Endothelial cell of umbilical vein (primary cell): ENCODE results near the gene NGLY1. TPM values are rescaled to one million over a fixed set of nuclear protein-coding genes. Genes with fewer than 3 reads are reported as not detected.

ENCODE experiments used
- BruUV-seq: library from RNA; stranded (reverse); fragments of 400-500 nt; replicated peaks from 2 replicates; lab custom pipeline; 2021; lab: Mats Ljungman, UMichigan
- CTCF ChIA-PET: fragments of 300-600, 350-600 bp; sonication (Branson Sonifier 250); formaldehyde crosslinking; loops from one replicate; lab custom pipeline; 2021; ENCODE audit warnings: antibody characterized with exemption, inconsistent platforms; lab: Charles Lee
- POLR2A ChIA-PET: fragments of 300-600, 350-600 bp; sonication (Branson Sonifier 250); formaldehyde crosslinking; loops from one replicate; lab custom pipeline; 2021; ENCODE audit warnings: antibody characterized with exemption, inconsistent platforms; lab: Charles Lee
- DNase-seq: peaks from one replicate; pipeline ENCODE4 v3.0.0-alpha.2; 2011; ENCODE audit warnings: low read depth, low spot score
- FAIRE-seq: peaks from 2 replicates; lab custom pipeline; 2011; peaks lifted over from hg19 to GRCh38; lab: Jason Lieb, UNC
- H2AFZ ChIP-seq: 2 replicates; pipeline ENCODE4 v1.6.0; 2012; ENCODE audit warnings: low read depth, low read length, control low read depth, inconsistent platforms
- H3K27ac ChIP-seq: 2 replicates; pipeline ENCODE4 v1.5.1; 2011; ENCODE audit warnings: low read depth, mild to moderate bottlenecking, control low read depth, low read length, moderate library complexity; ENCODE audit not compliant: insufficient read depth
- H3K27me3 ChIP-seq, 2 experiments: 2 replicates each; pipeline versions ENCODE4 v1.6.0 to v1.6.1; 2011; ENCODE audit warnings: low read length in 2 of 2, mixed read lengths in 1 of 2; ENCODE audit not compliant: control insufficient read depth in 2 of 2, insufficient read depth in 2 of 2
- H3K36me3 ChIP-seq, 2 experiments: 2 replicates in 1 of 2; 3 replicates in 1 of 2; pipeline ENCODE4 v1.5.1; 2011; ENCODE audit warnings: low read length in 2 of 2, mild to moderate bottlenecking in 1 of 2, moderate library complexity in 1 of 2; ENCODE audit not compliant: control insufficient read depth in 2 of 2, insufficient read depth in 2 of 2; ENCODE audit errors: extremely low read depth in 1 of 2
- H3K4me1 ChIP-seq: 3 replicates; pipeline ENCODE4 v1.5.1; 2011; ENCODE audit warnings: mild to moderate bottlenecking, low read length; ENCODE audit not compliant: control insufficient read depth, insufficient read depth; ENCODE audit errors: extremely low read depth
- H3K4me2 ChIP-seq: 2 replicates; pipeline ENCODE4 v1.6.1; 2011; ENCODE audit warnings: low read length, control low read depth, mixed read lengths; ENCODE audit not compliant: insufficient read depth
- H3K4me3 ChIP-seq, 3 experiments: fragments of 200-600 bp in 1 of 3; sonication (generic), shearing (Covaris generic) in 1 of 3; replicated peaks in 1 of 3; 2 replicates each; pipeline ENCODE4 v1.5.1; 2011 to 2016; ENCODE audit warnings: control low read depth in 3 of 3, low read length in 3 of 3, mild to moderate bottlenecking in 2 of 3, inconsistent platforms in 1 of 3, low read depth in 1 of 3, moderate library complexity in 1 of 3; ENCODE audit not compliant: insufficient read depth in 1 of 3
- H3K79me2 ChIP-seq: 2 replicates; pipeline ENCODE4 v1.6.0; 2012; ENCODE audit warnings: low read length, inconsistent platforms; ENCODE audit not compliant: control insufficient read depth, insufficient read depth
- H3K9ac ChIP-seq: replicated peaks from 2 replicates; pipeline ENCODE3; 2011; ENCODE audit warnings: low read length, control low read depth; ENCODE audit not compliant: insufficient read depth; ENCODE audit errors: extremely low read depth
- H3K9me1 ChIP-seq: replicated peaks from 3 replicates; pipeline ENCODE4 v1.6.0; 2011; ENCODE audit warnings: mild to moderate bottlenecking, low read length; ENCODE audit not compliant: control insufficient read depth, insufficient read depth; ENCODE audit errors: extremely low read depth
- H3K9me3 ChIP-seq: replicated peaks from 2 replicates; pipeline ENCODE4 v1.5.1; 2012; ENCODE audit warnings: low read length, inconsistent platforms; ENCODE audit not compliant: control insufficient read depth, insufficient read depth
- H4K20me1 ChIP-seq: replicated peaks from 2 replicates; pipeline ENCODE3; 2011; ENCODE audit warnings: mild to moderate bottlenecking, low read length; ENCODE audit not compliant: control insufficient read depth, insufficient read depth; ENCODE audit errors: extremely low read depth
- EZH2 ChIP-seq: IDR thresholded peaks from 2 replicates; pipeline ENCODE4 v1.6.1; 2012; ENCODE audit warnings: borderline replicate concordance, low read depth, mild to moderate bottlenecking, moderate library complexity, low read length, inconsistent platforms; ENCODE audit not compliant: severe bottlenecking
- FOS ChIP-seq: IDR thresholded peaks from 2 replicates; pipeline ENCODE4 v1.6.1; 2011; ENCODE audit warnings: mild to moderate bottlenecking, low read length, moderate library complexity, borderline replicate concordance; ENCODE audit not compliant: insufficient read depth
- GATA2 ChIP-seq: IDR thresholded peaks from 2 replicates; pipeline ENCODE4 v1.7.0; 2011; ENCODE audit warnings: low read depth, mild to moderate bottlenecking, moderate library complexity, mixed read lengths, low read length; ENCODE audit not compliant: insufficient read length, insufficient read depth
- JUN ChIP-seq: IDR thresholded peaks from 2 replicates; pipeline ENCODE4 v1.6.1; 2011; ENCODE audit warnings: borderline replicate concordance, low read depth; ENCODE audit not compliant: insufficient read length, insufficient read depth
- MYC ChIP-seq: IDR thresholded peaks from one replicate; pipeline ENCODE4 v1.6.1; 2011; ENCODE audit warnings: mild to moderate bottlenecking, low read depth, low read length
- POLR2A ChIP-seq: IDR thresholded peaks from 2 replicates; pipeline ENCODE4 v1.6.1; 2012; ENCODE audit warnings: low read depth, mild to moderate bottlenecking, control low read depth, low read length
- POLR2AphosphoS5 ChIP-seq: IDR thresholded peaks from 2 replicates; pipeline ENCODE4 v1.6.1; 2012; ENCODE audit warnings: low read depth, mild to moderate bottlenecking, control low read depth, low read length, moderate library complexity; ENCODE audit not compliant: insufficient read depth
- dilution Hi-C: fragments of 300-500 bp; cut with MboI; formaldehyde crosslinking; loops from one replicate; pipeline ENCODE4 v1.15.0; 2019; ENCODE audit warnings: low sequenced_read_pairs; ENCODE audit not compliant: extremely low pct_ligation_motif_present
- intact Hi-C: fragments of 100-400 bp; cut with micrococcal nuclease; formaldehyde crosslinking; loops from one replicate; pipeline ENCODE4 v1.10.0; 2022
- polyA plus RNA-seq, 4 experiments: library from polyadenylated mRNA; depleted of rRNA in 3 of 4; stranded (reverse) in 3 of 4; unstranded in 1 of 4; fragments of >200 nt; gene quantifications; 2 replicates each; pipeline versions ENCODE4 v1.2.1 to v1.2.3, GENCODE V29; 2011 to 2012; ENCODE audit warnings: missing spikeins in 1 of 4
- total RNA-seq: library from RNA; stranded (reverse); gene quantifications from 2 replicates; pipeline ENCODE4 v1.2.3, GENCODE V29; 2021
- TF ChIP-seq, protein P1 (sequence below), 2 donors: IDR thresholded peaks; 1 replicate in 1 of 2; 2 replicates in 1 of 2; pipeline ENCODE4 v1.5.1; 2011; ENCODE audit warnings: low read length in 2 of 2, mild to moderate bottlenecking in 2 of 2, moderate library complexity in 2 of 2, control low read depth in 1 of 2, inconsistent platforms in 1 of 2, low read depth in 1 of 2; ENCODE audit not compliant: insufficient read depth in 1 of 2; ENCODE audit errors: extremely low read depth in 1 of 2
- TF ChIP-seq, protein P2 (sequence below): IDR thresholded peaks from 2 replicates; pipeline ENCODE4 v1.6.1; 2011; ENCODE audit not compliant: insufficient read depth, insufficient read length

Gene NGLY1
- total and polyA plus RNA-seq, 2 donors (not counting 3 experiments of a cell fraction or from before 2014, with no cell fraction given) = 5.3 to 29.6 TPM

DNA sequence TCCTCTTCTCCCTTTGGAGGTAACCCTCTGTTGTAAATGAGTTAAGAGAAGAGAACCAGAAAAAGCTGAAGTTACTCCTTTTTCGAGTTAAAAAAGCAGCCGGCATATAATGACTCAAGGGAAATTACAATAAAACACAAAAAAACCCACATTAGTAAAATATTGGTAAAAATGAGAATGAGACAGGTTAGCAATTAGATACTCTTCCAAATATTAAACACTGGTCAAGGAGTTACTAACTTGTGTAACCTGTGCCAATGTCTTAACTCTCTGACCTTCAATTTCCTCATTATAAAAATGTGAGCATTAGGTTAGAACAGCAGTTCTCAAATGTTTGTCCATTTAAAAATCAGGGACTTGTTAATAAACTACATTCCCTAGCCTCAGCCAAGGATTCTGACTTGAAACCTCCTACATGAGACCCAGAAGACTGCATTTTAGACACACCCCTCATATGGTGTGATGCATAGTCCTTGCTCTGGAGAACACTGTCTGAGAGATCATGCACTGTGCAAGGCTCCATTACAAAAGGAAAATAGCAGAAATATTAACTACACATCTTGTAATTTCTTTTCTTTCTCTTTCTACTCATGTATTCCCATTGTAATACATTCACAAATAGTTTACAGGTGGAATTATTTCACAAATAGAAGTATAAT lies 75.8 kb downstream of the NGLY1 start:
- Histone ChIP-seq H3K4me2 (no peak overlapping the region), H3K79me2 (no peaks in the 10 kb centered on the region), H3K27me3 (peaks cover 5 to 9% of the 10 kb centered on the region in 2 experiments), H4K20me1 (no peaks in the 10 kb centered on the region), H2AFZ (no peak overlapping the region), H3K4me3 (no peak overlapping the region), H3K4me1 (no peaks in the 10 kb centered on the region), H3K36me3 (no peaks in the 10 kb centered on the region), H3K9me1 (no peaks in the 10 kb centered on the region), H3K9ac (no peak overlapping the region), H3K27ac (no peak overlapping the region), H3K9me3 (no peaks in the 10 kb centered on the region)
- BruUV-seq = no TSS peak
- dilution Hi-C loops = no loop called here
- TF ChIP-seq EZH2 (no peak), FOS (no peak), GATA2 (no peak), JUN (no peak), POLR2A (no peak), MYC (no peak), POLR2AphosphoS5 (no peak)
- TF ChIP-seq, protein P1, sequence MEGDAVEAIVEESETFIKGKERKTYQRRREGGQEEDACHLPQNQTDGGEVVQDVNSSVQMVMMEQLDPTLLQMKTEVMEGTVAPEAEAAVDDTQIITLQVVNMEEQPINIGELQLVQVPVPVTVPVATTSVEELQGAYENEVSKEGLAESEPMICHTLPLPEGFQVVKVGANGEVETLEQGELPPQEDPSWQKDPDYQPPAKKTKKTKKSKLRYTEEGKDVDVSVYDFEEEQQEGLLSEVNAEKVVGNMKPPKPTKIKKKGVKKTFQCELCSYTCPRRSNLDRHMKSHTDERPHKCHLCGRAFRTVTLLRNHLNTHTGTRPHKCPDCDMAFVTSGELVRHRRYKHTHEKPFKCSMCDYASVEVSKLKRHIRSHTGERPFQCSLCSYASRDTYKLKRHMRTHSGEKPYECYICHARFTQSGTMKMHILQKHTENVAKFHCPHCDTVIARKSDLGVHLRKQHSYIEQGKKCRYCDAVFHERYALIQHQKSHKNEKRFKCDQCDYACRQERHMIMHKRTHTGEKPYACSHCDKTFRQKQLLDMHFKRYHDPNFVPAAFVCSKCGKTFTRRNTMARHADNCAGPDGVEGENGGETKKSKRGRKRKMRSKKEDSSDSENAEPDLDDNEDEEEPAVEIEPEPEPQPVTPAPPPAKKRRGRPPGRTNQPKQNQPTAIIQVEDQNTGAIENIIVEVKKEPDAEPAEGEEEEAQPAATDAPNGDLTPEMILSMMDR (IDR thresholded peaks at IDR 0.05; ENCODE audit: extremely low read depth in 1 of 2, insufficient read depth in 1 of 2, low read depth in 1 of 2, low read length in 2 of 2) = no peak
- TF ChIP-seq, protein P2, sequence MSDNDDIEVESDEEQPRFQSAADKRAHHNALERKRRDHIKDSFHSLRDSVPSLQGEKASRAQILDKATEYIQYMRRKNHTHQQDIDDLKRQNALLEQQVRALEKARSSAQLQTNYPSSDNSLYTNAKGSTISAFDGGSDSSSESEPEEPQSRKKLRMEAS = no peak
- CTCF ChIA-PET = interaction anchor here (1.4 kb wide), 1 partner anchor 59 kb away, joined by 3 read pairs; no protein-coding TSS in a partner anchor
- POLR2A ChIA-PET = no interaction called here
- intact Hi-C loops = no loop called here
- no peak for DNase-seq
- no peak for FAIRE-seq
